ENCODE data around the gene TMEM18. TPM values are rescaled to one million over a fixed set of nuclear protein-coding genes. Genes with fewer than 3 reads are reported as not detected.

Gene TMEM18
- total and polyA plus RNA-seq, 2 experiments from 2014 or later = 15.0 to 41.9 TPM

GRCh38 chr2:671787-672605, 5.2 kb downstream of the TMEM18 start:
- Histone ChIP-seq H3K4me3 (no peak overlapping the region), H3K9me2 (ENCODE audit: insufficient read depth) (no peaks in the 10 kb centered on the region), H3K27me3 (ENCODE audit: insufficient read depth) (no peaks in the 10 kb centered on the region), H3K4me1 (ENCODE audit: insufficient read depth) (peaks cover 6% of the 10 kb centered on the region; the same call in 1 of the 2 replicates), H3K79me2 (replicated peaks; ENCODE audit: insufficient read depth) (peaks cover 31% of the 10 kb centered on the region), H2AFZ (no peak overlapping the region), H3F3A (replicated peaks; ENCODE audit: low read depth) (no peaks in the 10 kb centered on the region), H3K36me3 (ENCODE audit: insufficient read depth) (peaks cover 1% of the 10 kb centered on the region), H4K20me1 (replicated peaks; ENCODE audit: insufficient read depth) (peaks cover 9% of the 10 kb centered on the region), H3K27ac (ENCODE audit: low read depth) (no peak overlapping the region), H3K4me2 (no peak overlapping the region)
- TF ChIP-seq POLR2AphosphoS5 (IDR thresholded peaks at IDR 0.05; ENCODE audit: low read depth) = no peak
- TF ChIP-seq, protein P1, sequence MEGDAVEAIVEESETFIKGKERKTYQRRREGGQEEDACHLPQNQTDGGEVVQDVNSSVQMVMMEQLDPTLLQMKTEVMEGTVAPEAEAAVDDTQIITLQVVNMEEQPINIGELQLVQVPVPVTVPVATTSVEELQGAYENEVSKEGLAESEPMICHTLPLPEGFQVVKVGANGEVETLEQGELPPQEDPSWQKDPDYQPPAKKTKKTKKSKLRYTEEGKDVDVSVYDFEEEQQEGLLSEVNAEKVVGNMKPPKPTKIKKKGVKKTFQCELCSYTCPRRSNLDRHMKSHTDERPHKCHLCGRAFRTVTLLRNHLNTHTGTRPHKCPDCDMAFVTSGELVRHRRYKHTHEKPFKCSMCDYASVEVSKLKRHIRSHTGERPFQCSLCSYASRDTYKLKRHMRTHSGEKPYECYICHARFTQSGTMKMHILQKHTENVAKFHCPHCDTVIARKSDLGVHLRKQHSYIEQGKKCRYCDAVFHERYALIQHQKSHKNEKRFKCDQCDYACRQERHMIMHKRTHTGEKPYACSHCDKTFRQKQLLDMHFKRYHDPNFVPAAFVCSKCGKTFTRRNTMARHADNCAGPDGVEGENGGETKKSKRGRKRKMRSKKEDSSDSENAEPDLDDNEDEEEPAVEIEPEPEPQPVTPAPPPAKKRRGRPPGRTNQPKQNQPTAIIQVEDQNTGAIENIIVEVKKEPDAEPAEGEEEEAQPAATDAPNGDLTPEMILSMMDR (conservative IDR thresholded peaks at IDR 0.05; ENCODE audit: low read depth in 2 of 2) = no peak
- TF ChIP-seq CREB1 (CRISPR knock-in tag; IDR thresholded peaks at IDR 0.05; ENCODE audit: low read depth) = no peak
- no peak for TF ChIP-seq STAT1 (IDR thresholded peaks at IDR 0.05; ENCODE audit: unreplicated experiment)
- TF ChIP-seq JUNB (IDR thresholded peaks at IDR 0.05; ENCODE audit: unreplicated experiment) = no peak
- Mint-ChIP-seq H3K36me3 (ENCODE audit: low read depth) (peaks cover 53% of the 10 kb centered on the region), H3K9me3 (no peaks in the 10 kb centered on the region), H3K4me1 (peaks cover 36% of the 10 kb centered on the region), H3K27ac (no peak overlapping the region), H3K27me3 (ENCODE audit: insufficient read depth, low read depth, poor library complexity) (peaks cover 9% of the 10 kb centered on the region), H3K4me3 (no peak overlapping the region)
- DNase-seq (ENCODE audit: low spot score) (no peak), ATAC-seq (no peak)

DNA sequence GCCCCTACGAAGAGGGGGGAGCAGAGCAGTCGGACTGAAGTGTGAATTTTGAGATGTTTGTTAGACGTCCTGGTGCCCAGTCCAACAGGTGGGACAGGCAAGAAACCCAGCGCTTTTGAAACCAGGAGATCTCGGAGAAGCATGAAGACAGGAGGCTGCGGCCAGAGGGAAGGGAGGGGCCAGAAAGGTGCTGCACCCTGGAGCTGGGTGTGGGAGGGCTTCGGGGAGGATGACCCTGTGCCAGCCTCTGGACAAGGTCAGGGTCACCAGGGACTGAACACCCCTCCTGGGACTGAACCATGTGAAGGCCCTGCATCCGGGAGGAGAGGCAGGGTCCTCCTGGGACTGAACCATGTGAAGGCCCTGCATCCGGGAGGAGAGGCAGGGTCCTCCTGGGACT, 6.1 kb downstream of the TMEM18 start:
- peaks cover 8% of the 10 kb centered on the region for H3K9me3 Mint-ChIP-seq
- peaks cover 31% of the 10 kb centered on the region for H3K79me2 ChIP-seq (replicated peaks; ENCODE audit: insufficient read depth)
- no peak overlapping the region for H2AFZ ChIP-seq
- DNase-seq (ENCODE audit: low spot score) (no peak), ATAC-seq (no peak)
- peaks cover 35% of the 10 kb centered on the region for H3K4me1 Mint-ChIP-seq
- H3K27me3 ChIP-seq (ENCODE audit: insufficient read depth) = no peaks in the 10 kb centered on the region
- no peak overlapping the region for H3K27ac Mint-ChIP-seq
- H3K4me3 Mint-ChIP-seq = no peak overlapping the region
- peaks cover 6% of the 10 kb centered on the region; the same call in 1 of the 2 replicates for H3K4me1 ChIP-seq (ENCODE audit: insufficient read depth)
- H3K4me2 ChIP-seq = no peak overlapping the region
- H3K36me3 ChIP-seq (ENCODE audit: insufficient read depth) = peaks cover 3% of the 10 kb centered on the region
- peaks cover 62% of the 10 kb centered on the region for H3K36me3 Mint-ChIP-seq (ENCODE audit: low read depth)
- H3K4me3 ChIP-seq = no peak overlapping the region
- H3K9me2 ChIP-seq (ENCODE audit: insufficient read depth) = no peaks in the 10 kb centered on the region
- TF ChIP-seq EZH2 (IDR thresholded peaks at IDR 0.05; ENCODE audit: low read depth, unreplicated experiment) (no peak), CREB1 (CRISPR knock-in tag; IDR thresholded peaks at IDR 0.05; ENCODE audit: low read depth) (no peak), EZH2phosphoT487 (IDR thresholded peaks at IDR 0.05; ENCODE audit: unreplicated experiment) (no peak), STAT1 (IDR thresholded peaks at IDR 0.05; ENCODE audit: unreplicated experiment) (no peak), JUNB (IDR thresholded peaks at IDR 0.05; ENCODE audit: unreplicated experiment) (no peak), ZNF114 (CRISPR knock-in tag; IDR thresholded peaks at IDR 0.05) (no peak), POLR2AphosphoS5 (IDR thresholded peaks at IDR 0.05; ENCODE audit: low read depth) (no peak)
- TF ChIP-seq, protein P2, sequence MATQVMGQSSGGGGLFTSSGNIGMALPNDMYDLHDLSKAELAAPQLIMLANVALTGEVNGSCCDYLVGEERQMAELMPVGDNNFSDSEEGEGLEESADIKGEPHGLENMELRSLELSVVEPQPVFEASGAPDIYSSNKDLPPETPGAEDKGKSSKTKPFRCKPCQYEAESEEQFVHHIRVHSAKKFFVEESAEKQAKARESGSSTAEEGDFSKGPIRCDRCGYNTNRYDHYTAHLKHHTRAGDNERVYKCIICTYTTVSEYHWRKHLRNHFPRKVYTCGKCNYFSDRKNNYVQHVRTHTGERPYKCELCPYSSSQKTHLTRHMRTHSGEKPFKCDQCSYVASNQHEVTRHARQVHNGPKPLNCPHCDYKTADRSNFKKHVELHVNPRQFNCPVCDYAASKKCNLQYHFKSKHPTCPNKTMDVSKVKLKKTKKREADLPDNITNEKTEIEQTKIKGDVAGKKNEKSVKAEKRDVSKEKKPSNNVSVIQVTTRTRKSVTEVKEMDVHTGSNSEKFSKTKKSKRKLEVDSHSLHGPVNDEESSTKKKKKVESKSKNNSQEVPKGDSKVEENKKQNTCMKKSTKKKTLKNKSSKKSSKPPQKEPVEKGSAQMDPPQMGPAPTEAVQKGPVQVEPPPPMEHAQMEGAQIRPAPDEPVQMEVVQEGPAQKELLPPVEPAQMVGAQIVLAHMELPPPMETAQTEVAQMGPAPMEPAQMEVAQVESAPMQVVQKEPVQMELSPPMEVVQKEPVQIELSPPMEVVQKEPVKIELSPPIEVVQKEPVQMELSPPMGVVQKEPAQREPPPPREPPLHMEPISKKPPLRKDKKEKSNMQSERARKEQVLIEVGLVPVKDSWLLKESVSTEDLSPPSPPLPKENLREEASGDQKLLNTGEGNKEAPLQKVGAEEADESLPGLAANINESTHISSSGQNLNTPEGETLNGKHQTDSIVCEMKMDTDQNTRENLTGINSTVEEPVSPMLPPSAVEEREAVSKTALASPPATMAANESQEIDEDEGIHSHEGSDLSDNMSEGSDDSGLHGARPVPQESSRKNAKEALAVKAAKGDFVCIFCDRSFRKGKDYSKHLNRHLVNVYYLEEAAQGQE (IDR thresholded peaks at IDR 0.05; ENCODE audit: unreplicated experiment) = no peak
- no peaks in the 10 kb centered on the region for H3F3A ChIP-seq (replicated peaks; ENCODE audit: low read depth)
- peaks cover 4% of the 10 kb centered on the region for H3K27me3 Mint-ChIP-seq (ENCODE audit: insufficient read depth, low read depth, poor library complexity)
- no peak overlapping the region for H3K27ac ChIP-seq (ENCODE audit: low read depth)
- peaks cover 9% of the 10 kb centered on the region for H4K20me1 ChIP-seq (replicated peaks; ENCODE audit: insufficient read depth)
